CMK (cell line): ENCODE measurements around the gene PCSK6.

Experiments
- DNase-seq: peaks from one replicate; pipeline ENCODE4 v3.0.0-alpha.2; 2010; ENCODE audit warnings: low read depth

Gene PCSK6

DNA sequence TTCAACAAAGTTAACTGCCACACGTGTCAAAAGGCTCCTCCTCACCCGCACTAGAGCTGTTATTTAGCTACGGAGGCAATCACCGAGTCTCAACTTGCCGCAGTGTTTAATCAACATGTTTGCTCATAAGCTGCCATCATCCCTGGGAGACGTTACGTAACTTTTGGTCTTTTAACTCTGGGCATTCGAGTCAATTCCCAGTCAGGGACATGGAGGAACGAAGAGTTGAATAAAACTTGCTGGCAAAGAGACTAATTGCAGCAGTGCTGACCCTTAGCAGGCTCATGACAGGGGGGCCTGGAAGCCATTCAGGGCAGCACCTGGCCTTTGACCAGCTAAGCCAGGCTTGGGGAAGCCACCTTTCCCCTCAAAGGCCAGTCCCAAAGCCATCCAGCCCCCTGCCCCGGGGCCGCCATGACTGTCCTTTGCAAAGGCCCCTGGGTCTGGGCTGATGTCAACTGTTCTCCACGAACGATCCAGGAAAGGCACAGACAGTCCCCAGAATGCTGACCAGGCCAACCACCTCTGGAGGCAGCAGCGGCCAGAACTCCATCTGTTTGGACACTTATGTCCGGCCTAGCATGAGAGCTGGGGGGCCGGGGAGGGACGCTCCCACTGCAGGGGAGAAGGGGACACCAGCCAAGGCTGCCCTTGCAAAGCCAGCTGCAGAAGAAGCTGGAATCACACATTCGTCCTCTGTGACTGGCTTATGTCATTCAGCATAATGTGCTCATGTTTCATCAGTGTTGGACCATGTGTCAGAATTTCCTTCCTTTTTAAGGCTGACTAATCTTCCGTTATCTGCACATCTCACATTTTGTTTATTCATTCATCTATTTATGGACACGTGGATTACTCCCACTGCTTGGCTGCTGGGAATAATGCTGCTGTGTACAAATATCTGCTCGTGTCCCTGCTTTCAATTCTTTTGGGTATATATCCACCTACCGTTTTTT lies 43.7 kb downstream of the PCSK6 start:
- DNase-seq: peak; percentile 15

DNA sequence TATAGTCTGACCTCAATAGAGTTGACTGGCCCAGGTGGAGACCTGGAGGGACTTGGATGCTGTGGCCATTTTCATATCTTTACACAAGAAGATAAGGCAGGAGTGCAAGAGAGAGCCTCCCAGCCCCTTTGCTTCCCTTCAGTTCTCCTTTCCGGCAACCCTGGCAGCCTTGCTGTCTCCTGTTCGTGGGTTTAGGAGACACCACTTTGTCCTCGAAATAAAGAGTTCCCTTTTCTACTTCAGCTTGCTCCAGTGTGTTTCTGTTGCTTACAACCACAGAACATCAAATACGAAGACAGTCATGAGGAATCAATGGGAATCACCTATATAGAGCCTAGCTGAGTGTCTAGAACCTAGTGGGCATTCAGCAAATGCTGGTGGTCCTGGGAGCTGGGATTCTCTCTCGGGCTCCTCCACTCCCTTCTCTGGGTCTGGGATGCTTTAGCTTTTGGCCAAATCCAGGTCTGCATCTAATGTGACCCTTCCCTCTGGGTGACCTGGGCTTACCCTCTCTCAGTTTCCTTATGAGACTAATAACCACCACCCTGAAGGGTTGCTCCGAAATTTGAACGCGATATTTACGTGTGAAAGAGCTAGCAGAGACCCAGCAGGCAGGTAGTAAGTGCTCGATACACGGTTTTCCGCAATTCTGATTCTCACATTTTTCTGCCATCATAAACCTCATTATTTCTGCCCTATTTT lies 44.5 kb downstream of the PCSK6 start:
- DNase-seq: no peak

DNA sequence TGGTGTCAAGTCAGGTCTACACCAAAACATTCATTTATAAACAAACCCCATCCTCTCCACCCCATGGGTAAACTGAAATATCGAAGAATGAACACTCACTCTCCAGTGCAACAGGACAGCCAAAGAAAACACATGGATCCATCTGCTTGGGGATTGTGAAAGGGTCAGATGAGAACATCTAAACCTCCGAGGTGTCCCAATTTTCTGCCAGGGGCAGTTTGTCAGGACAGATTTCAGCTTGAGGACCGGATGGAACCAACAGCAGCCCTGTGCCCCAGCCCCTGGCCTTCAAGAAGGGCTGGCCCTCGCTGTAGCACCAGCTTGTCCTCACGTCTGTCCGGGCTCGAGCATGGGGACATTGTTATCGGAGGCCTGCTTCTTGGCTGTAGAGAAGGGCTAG lies 45.5 kb downstream of the PCSK6 start:
- no peak for DNase-seq

DNA sequence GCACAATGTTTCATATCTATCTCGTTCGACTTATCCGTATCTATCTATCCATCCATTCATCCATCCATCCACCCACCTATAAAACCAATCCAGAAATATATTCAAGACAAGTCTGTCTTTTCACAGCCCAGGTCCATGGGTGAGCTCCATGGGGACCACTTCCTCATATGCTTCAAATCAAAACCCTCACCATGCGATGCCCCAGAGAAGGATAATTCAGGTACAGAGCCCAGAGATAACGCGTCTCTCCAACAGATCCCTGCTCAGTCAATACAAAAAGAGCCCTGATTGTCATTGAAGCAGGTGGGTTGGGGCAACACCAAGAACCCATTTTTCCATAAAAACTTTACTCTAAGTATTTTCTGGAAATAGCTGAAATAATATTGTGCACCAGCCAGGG lies 47.2 kb downstream of the PCSK6 start:
- no peak for DNase-seq

DNA sequence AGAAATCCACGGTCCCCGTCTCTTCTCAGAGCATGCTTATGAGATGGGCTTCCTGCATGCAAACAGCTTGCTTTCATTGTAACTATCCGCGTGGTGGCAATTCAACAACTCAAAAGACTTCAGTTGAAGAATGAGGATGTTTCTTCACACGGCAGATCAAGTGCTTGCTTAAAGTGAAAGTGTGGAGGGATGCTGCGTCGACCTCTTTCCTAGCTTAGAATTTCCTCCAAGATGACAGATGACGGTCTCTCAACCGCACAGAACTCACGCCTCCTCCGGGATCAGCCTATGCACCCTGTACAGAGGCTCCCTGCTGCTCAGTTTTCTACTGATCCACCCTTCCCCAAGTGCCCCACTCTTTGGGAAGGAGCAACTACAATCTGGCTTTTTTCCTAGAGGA lies 47.8 kb downstream of the PCSK6 start:
- no peak for DNase-seq

DNA sequence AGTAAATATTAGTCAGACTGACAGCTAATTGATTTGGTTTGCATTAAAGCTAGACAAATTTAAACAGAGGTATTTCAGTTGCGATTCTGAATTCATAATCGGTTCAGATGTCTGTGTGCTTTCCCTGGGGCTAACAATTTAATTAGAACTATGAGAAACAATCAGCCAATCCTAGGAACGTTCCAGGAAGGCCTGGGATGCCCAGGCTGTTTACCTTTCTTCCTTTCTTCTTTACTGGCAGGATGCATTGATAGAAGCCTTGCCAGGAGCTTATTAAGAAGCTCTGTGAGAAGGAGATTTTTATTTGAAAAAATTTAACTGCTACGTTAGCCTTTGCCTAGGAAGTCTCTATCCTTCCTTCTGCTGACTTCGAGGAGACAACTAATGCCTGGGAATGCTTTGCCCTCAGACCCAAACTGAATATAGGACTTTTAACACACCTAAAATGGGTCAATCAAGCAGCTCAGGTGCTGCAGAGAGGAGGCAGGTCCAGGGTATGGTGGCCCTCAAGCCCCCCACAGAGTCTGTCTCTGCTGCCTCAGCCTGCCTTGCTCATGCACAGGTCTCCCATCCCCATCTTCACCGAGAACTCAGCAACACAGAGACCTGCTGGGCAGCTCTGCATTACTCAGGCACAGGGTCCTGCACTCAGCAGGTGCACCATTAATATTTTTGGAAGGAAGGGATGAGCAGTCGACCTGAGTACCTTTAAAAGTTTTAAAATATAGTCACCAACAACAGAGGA lies 48.5 kb downstream of the PCSK6 start:
- DNase-seq: no peak

DNA sequence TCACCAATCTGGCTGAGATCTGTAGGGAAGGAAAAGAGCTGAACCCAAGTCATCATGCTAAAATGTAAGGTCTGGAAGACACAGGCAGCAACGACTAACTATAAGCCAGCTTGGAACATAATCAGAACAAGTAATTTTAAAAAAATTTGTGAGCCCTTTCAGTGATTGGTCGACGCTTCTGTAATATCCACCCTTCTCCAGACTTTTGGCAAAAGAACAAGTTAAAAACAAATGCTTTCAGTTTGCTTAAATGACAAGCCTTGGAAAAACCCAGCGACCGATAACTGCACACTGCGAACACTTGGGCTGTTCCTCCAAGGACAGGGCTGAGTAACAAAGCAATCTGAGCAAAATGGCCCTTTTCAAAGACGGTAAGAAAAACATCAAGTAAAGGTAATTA lies 49.6 kb downstream of the PCSK6 start:
- DNase-seq: no peak

DNA sequence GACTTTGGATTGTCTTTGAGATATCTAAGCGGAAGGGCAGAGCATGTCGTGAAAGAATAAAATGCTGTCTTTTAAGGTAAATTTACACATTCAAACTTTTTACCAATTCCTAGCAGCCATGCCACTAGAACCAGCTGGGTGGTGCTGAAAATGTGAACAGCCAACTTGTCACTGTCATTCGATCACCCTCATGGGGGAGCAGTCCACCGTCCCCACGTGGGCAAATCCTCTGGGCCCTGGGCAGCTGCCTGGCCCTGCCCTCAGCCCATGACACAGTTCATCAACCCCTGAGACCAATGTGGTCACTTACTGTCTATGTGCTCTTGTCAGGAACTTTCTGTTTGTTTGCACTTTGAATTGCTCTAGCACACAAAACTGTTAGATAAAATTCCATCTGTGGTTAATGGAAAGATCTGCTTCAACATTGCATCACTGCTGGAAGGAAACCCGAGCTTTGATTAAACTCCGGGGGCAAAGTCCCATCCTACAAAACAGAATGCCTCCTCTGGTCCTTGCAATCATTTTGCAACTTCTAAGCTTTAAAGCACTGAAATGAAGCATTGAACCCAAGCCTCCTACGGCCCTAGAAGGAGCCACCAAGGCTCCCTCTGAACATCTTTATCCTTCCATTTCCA lies 50.1 kb downstream of the PCSK6 start:
- DNase-seq: no peak

DNA sequence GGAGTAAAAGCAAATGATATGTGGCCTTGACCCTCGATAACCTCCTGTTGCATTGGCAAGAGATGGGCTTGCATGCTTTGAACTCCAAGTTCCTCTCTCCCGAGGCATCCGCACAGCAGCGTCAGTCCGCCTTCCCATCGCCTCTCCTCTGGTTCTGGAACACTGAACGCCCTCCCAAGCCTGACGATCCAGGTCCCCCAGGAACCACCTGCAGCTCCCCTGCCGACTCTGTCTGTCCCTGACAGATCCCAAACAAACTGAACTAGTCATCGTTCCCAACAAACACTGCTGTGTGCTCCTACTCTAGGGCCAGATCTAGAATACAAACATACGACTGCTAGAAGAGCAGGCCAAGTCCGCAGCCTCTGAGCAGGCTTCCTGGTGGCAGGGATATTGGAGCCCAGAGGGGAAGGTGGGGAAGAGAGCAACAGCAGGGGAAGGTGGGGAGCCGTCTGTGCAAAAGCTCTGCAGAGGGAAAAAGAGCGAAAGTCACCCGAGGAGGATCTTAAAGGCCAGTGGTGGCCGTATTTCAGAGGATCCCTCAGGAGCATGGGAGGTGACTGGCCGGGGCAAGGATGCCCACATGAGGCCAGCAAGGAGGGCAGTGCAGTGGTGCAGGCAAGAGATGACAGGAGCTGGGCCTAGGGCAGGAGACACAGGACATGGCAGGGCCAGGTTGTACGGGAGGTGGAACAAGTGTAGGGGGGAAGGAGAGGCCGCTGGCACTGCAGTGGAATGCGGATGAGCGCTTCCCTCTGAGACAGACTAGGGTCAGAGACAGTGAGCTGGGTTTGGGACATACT lies 50.8 kb downstream of the PCSK6 start:
- DNase-seq: no peak

DNA sequence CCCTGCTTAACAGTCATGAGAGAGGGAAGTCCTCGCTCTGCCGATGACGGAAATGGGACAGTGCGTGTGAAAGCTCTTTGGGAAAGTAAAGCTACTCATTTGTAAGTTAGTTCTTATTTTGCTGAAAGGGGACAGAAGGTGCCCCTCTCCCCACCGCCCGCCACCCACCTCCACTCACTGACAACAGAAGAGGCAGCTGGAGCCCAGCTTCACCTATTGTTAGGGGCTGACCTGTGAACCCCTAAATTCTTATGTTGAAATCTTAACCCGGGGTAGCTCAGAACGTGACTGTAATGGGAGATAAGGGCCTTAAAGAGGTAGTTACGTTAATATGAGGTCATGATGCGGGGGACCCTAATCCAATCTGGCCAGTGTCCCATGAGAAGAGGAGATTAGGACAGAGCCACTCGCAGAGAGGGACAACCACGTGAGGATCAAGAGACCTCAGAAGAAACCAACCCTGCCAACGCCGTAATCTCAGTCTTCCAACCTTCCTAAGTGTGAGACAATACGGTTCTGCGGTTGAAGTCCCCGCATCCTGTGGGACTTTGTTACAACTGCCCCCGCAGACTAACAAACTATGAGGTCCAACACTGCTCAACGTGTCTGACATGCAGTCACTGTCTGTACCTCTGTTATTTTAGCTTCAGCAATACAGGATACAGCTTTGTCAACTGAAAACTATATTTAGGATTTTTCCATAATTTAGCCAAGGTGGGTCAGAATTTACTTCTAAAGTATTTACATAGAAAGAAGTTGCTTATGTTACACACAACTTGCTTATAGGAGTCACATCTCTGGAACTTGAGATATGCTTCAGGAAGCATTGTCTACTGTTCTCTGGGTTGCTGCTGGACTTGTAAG lies 51.7 kb downstream of the PCSK6 start:
- peak; percentile 66 for DNase-seq

DNA sequence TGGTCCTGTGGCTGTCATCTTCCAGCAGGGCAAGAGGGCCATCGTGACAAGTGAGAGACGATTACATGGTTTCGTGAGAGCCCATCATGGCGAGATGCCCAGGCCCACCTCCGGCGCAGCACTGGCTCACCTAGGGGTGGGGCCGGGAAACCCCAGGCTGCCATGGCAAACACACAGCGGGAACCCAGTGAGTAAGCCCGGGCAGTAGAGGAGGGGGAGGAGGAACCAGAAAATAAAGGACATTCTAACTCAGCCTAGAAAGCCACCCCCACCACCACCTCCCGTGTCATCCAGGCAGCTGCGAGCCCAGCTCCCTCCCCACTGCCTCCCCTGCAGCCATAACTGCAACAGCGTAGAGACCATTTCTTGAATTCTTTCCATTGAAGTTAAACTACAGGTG lies 52.3 kb downstream of the PCSK6 start:
- no peak for DNase-seq

DNA sequence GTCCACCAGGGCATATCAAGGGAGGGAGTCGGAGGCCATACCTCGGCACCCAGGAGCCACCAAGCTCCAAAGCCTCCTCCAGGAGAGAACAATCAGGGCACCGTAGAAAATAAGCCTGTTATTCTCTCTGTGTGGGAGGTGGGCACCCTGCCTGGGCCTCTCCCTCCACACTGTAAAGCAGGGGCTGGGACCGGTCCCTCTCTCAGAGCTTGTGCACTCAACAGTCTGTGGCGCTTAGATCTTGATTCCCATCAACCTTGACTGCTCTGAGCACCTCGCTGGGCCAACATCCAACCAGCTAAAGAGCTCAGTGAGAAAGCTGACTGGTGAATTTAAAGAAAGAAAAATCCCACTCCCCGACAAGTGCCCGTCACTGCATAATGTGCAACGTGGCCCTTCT lies 53.0 kb downstream of the PCSK6 start:
- DNase-seq: no peak

DNA sequence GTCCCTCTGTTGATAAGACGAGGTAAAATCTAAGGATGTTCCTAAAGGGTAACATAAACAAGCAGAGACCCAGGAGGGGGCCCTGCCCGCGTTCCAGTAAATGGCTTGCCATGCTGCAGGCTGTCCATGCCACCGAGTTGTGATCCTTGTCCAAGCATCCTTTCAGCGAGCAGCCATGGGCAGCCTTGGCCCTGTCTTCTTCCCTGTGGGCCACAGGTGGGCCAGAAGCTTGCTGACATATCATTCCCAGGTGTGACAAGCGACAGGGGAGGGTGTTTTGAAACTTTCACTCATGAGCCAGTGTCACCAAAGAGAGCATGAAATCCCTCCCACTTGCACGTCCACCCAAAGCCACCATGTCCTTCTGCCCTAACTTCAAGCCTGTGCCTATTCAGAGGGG lies 53.7 kb downstream of the PCSK6 start:
- no peak for DNase-seq

DNA sequence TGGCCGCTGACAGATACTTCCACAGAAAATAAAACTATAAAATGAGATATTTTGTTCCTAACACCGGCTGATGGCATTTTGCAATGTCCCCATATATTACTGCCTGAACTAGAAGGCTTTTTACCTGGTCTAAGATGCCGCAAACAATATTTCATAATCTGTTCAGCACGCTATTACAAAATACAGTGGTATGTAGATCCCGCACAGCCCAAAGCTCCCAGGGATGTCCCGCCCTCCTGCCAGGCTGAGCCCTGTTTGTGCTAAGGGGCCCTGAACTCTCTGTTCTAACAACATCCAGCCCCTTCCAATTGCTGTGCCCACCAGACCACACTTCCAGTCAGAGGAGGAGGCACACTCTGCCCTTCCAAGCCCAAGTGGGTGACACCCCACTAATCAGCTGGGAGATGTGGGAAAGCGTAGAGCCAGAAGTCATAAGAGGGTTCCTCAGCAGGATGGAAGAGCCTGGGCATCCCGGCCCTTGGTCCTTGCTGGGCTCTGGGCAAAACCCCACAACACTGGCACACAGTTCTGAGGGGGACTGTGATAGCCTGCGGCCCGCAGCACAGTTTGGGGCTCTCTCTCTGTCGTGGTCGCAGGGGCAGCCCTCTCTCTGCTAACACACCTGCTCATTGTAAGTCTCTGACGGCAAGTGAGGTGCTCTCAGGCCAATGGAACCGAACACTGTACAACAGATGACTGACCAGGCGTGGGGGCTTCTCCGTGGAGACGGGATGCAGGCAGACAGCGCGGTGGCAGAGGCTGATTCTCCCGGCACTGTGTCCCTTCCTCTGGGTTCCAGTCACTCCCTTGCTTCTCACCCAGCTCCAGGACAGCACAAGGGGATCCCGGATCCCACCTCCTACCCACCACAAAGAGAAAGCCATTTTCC lies 55.2 kb downstream of the PCSK6 start:
- DNase-seq: no peak

DNA sequence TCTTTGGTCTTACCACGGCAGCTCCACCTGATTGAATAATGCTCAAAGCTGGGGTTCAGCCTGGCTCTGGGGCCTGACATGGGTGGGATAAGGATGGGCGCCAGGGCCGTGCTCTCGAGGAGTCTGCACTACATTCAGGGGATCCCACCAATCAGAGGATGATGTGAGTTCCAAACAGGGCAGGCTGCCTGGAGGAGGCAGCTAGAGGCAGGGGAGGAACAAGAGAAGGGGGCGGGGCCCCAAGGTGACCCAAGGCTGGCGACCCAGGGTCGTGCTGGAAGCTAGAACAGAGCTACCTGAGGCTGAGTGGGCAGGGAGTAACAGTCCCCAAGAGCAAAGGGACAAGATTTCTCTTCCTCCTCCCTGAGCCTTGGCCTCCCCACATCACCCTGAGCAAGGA lies 56.1 kb downstream of the PCSK6 start:
- no peak for DNase-seq

DNA sequence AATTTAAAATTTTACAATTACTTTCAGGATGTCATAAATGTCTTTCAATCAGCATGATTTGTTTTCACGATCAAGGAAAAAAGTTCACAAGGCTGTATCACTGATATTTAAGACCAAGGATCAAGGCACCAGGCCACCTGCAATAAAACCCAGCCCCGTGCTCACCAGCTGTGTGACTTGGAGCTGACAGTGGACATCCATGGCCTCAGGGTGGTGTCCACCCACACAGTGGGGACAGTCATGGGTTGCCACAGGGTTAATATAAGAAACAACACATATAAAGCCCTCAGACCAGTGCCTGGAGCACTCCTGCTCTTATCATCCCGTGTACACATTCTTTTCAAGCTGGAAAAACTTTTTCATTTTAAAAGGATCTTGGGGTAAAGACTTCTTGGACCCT lies 56.5 kb downstream of the PCSK6 start:
- no peak for DNase-seq

DNA sequence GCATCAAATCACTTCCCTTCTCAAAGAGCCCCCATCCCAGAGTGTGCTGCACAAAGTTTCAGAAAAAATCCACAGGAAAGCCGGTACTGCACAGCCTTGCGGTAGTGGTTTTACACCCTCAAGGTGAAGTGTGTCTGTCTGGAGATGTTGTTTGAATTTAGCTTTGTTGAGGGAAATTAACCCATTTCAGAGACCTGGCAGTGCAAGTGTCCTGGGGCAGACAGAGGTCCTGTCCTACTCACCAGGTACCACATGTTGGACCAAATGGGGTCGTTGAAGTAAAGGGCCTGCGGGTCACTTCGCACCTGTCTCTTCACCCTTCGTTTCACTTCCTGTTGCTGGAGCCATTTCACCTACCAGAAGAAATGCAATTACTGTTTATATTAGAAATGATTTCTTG lies 57.8 kb downstream of the PCSK6 start:
- no peak for DNase-seq

DNA sequence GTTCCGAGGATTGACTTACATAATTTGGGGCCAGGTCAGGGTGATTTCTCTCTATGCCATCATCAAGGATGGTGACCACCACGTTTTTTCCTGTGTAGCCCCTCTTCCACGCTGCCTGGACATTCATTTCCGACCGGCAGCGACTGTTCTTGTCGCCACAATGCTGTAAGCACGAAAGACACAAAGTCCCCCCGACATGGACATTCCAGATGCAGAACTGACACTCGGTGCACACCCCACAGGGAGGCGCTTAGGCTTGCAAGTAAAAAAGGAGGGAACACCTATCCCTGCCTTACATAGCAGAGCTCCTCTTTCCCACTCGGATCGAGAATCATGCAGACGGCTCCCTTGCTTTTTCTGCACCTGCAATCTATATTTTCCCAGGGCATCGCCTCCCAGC lies 58.2 kb downstream of the PCSK6 start:
- DNase-seq: no peak

DNA sequence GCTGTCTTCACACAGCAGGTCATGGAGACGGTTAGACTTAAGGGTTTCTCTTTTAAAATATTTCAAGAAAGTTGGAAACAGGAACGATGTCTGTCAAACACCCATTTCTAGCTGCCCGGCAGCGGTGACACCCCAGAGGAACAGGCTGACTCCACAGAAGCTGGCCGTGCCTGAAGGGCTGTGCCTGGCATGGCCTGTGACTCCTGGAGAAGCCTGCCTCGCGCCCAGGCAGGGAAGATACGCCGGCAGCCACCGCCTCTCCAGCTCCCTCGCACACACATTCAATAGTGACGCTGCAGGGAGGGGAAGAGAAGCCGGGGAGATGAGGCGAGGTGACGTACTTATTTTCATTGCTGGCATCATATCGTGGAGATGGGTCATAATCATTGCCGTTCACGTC lies 59.9 kb downstream of the PCSK6 start:
- no peak for DNase-seq
